Fibroblast of gingiva (primary cell): ENCODE results near the gene ADAMTSL5.
"Not testable (repeated sequence)": the region's sequence is repeated elsewhere in the genome, so short reads cannot be mapped to it uniquely, and the experiment has no call there.

Experiments
- DNase-seq: peaks from one replicate; pipeline ENCODE4 v3.0.0-alpha.2; 2011; ENCODE audit warnings: low read depth

ADAMTSL5 gene

GRCh38 chr19:1513499-1514294 is 878 bp upstream of the ADAMTSL5 start:
- peak; percentile 27 for DNase-seq

GRCh38 chr19:1511318-1512317 is 1.2 kb downstream of the ADAMTSL5 start:
- no peak for DNase-seq

GRCh38 chr19:1510807-1511206 is 2.0 kb downstream of the ADAMTSL5 start:
- no peak for DNase-seq

- DNase-seq: no peak
These were observed 2.4 kb downstream of the ADAMTSL5 start for GRCh38 chr19:1510442-1510806.

- DNase-seq: no peak
These were observed 3.0 kb downstream of the ADAMTSL5 start for GRCh38 chr19:1509602-1510441.

GRCh38 chr19:1508507-1508856 is 4.3 kb downstream of the ADAMTSL5 start:
- DNase-seq: no peak

- DNase-seq: peak; percentile 96
These were observed 4.9 kb downstream of the ADAMTSL5 start for GRCh38 chr19:1507763-1508506.

GRCh38 chr19:1507192-1507660 is 5.6 kb downstream of the ADAMTSL5 start:
- no peak for DNase-seq

GRCh38 chr19:1505991-1506881 is 6.6 kb downstream of the ADAMTSL5 start:
- DNase-seq: no peak

- DNase-seq: no peak
These were observed 7.8 kb downstream of the ADAMTSL5 start for GRCh38 chr19:1505012-1505411.

- DNase-seq: no peak
These were observed 8.7 kb downstream of the ADAMTSL5 start for GRCh38 chr19:1503925-1504773.

GRCh38 chr19:1503089-1503924 is 9.5 kb downstream of the ADAMTSL5 start:
- DNase-seq: no peak

- DNase-seq: no peak
These were observed 10.3 kb downstream of the ADAMTSL5 start for GRCh38 chr19:1502433-1503088.

- no peak for DNase-seq
These were observed 11.6 kb downstream of the ADAMTSL5 start for GRCh38 chr19:1501200-1501595.

- DNase-seq: not testable (repeated sequence)
These were observed 13.6 kb downstream of the ADAMTSL5 start for GRCh38 chr19:1499231-1499630.

GRCh38 chr19:1497578-1498235 is 15.1 kb downstream of the ADAMTSL5 start:
- DNase-seq: no peak
